GM19239 (cell line): ENCODE results near the gene PAF1.
"Not testable (repeated sequence)": the region's sequence is repeated elsewhere in the genome, so short reads cannot be mapped to it uniquely, and the experiment has no call there.

ENCODE experiments used
- DNase-seq: peaks from one replicate; pipeline ENCODE4 v3.0.0; 2011; ENCODE audit warnings: low spot score; ENCODE audit not compliant: insufficient read length
- FAIRE-seq: peaks from 2 replicates; lab custom pipeline; 2011; peaks lifted over from hg19 to GRCh38; lab: Jason Lieb, UNC

The PAF1 gene

DNA sequence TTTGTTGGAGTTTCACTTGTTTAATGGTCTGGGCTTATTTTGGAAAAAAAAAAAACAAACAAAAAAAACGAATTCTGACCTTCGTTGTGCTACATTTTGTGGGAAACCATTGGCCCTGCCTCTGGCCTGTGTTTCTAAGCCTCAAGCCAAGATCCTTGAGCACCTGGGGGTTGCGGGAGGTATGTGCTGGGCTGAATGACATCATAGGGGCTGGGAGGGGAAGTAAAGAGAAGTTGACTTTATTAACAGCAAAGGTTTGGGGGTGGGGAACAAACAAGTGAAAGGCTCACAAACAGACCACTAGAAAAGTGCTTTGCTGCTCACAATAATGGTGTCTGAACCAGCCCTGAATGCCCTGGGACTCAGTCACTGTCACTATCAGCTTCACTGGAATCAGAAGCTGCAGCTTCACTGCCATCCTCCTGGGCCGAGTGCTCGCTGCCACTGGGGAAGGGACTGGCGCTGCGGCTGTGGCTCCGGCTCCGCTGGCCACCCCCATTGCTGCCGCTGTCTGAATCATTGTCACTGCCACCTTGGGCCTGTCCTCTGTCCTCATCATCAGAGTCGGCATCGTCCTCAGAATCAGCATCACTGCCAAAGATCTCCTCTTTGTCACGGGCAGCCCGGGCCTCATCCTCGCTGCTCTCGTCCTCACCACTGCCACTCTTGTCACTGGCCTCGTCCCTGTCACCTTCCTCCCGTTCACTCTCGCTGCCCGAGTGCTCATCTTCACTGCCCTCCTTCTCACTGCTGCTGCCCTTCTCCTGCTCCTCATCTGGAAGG, 5.1 kb downstream of the PAF1 start:
- no peak for DNase-seq
- no peak for FAIRE-seq

DNA sequence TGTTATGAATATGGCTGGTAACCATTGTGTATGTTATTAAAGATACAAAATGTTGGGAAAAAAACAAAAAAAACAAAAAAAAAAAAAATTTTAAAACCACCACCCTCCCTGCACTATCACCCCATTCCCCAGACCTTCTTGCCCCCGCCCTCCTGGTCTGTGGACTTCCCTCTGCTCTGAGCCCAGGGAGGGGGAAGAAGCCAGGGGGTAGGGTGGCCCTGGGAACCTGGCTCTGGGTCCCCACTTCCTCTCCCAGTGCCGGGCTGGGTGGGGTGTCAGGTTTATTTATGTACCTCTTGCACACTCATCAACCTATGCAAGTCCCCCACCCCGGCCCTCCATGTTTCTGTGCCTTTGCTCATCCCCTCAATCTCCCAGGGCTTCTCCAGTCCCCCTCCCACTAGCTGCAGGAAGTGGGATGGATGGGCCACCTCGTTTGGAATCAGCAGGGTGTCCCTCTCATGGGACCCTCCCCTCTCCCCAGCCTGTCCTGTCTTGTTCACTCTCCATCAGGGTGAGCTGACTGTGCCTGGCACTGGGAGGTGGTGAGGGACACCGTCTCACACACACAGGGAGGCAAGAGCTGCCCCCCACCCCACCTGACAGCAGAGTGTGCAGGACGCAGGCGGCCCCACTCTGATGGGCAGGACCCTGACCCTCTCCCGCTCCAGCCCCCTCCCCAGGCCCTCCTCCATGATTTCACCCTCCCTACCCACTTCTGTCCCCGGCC, 5.9 kb downstream of the PAF1 start:
- no peak for FAIRE-seq
- DNase-seq = no peak

DNA sequence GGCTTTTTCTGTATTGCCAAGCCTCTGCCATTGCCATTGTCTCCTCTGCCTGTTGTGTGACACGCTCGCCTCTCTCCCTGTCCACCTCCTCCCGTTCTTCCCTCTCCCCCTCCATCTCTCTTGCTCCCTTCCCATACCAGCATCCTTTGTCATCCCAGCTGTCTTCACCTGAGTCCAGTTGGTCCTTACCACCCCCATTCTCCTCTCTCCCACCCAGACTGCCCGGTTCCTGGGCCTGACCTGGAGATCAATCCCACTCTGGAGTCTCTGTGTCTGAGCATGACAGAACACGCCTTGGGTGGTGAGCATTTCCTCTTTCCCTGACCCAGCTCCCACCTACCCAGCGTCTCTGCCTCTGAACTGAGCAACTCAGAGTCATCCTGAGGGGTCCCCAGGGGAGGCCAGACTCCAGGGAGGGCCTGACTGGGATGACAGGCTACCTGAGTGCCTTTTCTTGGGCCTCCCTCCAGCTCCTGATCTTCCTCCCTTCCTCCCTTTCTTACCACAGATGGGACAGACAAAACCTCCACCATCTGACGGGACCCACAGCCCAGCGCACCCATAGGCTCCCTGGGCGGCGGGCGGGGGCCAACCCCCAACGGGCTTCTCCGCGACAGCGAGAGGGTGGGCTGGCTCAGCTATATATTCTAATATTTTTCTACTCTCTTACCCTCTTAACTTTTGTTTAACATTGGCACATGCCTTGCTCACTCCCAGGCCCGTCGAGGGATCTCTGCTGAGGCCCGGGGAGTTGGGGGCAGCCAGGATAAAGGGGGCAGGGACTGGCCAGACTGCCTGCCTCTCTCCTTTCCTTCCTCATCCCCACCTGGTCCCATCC, 7.7 kb downstream of the PAF1 start:
- FAIRE-seq = no peak
- DNase-seq = no peak

DNA sequence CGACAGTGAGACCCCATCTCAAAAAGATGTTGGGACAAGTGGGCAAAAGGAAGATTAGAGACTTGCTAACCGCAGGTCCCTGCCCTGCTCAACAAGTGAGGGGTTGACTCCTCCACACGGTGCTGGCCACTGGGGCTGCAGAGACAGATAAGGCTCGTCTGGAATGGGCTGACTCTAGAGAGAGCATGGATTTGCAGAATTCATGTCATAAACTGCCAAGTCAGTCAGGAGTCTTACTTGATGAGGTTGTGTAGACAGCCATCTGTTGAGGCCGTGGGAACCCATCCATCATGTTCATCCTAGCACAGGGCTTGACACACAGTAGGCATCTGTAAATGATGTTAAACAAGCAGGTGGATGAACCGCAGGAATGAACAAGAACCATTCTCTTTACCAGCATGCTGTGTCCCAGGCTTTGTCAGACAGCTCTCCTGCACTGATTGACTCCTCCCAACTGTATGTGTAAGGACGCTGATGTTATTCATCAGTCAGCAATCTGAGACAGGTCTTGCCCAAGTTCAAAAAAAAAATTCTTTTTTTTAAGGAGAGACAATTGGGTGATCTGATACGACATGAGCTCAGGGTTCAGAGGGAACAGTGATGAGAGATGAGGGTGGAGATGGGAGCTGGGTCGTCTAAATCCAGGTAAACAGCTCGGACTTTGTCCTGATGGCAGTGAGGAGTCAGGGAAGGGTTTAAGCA, 8.8 kb downstream of the PAF1 start:
- FAIRE-seq (no peak), DNase-seq (no peak)

DNA sequence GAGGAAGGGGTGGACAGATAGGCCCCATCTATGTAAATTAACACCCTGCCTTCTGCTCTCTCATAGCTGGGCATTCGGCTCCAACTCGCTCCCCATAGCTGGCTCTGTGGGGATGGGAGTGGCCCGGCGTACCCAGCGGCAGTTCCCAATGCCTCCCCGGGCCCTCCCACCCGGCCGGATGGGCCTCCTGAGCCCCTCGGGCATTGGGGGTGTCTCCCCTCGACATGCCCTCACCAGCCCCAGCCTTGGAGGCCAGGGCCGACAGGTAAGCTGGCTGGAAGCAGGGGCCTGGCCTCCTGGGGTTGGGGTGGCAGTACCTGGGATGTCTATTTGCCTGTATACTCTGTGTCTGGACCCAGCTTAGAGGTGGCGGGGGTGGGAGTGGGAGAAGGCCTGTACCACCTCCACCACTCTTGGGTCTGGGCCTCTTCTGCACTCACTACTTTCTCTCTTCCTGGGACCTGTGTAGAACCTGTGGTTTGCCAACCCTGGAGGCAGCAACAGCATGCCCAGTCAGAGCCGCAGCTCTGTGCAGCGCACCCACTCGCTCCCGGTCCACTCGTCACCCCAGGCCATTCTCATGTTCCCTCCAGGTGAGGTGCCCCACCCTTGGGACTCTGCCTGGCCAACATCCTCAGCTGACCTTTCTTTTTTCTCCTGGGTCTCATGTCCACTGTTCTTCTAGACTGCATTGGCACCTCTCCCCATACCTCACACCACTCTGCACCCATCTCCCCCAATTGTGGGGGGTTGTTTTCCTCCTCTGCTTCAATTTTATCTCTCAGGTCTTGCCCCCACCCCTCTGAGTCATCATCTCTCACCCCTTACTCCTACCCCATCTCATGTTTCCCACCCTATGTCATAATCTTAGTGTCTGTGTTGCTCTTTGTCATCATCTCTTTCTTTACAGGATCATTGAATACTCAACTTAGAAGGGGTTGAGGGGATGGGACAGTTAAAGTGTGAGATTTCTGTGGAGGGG, 10.1 kb downstream of the PAF1 start:
- FAIRE-seq (no peak), DNase-seq (no peak)

DNA sequence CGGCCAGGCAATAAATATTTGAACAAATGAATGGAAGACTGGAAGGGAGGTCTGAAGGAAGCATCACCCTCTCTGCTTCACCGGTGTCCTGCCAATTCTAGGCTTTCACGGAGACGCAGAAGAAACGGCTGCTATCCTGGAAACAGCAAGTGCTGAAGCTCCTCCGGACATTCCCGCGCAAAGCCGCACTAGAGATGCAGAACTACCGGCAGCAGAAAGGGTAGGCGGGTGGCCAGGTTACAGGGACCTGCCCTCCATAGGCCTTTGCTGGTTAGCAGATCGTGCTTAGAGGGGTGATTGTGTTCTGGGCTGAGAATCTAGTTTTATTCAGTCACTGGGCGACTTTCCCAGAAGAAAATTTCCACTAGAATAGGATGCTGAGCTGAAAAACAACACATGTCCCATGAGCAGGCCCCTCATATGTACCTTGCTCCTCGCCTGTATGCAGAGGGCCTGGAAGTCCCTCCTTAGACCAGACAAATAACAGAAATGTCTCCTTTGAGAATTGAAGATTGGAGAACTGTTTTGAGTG, 11.0 kb downstream of the PAF1 start:
- FAIRE-seq = no peak

DNA sequence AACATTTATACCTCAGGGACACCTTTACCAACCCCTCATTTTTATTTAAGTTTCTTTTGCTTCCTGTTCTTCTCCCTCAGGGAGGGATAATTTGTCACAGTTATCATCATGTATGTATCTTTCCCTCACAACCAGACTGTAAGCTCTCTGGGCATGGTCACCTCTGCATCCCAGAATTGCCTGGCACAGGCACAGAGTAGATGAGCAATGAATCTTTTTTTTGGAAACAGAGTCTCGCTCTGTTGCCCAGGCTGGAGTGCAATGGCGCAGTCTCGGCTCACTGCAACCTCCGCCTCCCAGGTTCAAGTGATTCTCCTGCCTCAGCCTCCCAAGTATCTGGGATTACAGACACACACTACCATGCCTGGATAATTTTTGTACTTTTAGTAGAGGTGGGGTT, 11.5 kb downstream of the PAF1 start:
- FAIRE-seq = not testable (repeated sequence)

More for the DNA sequence above, 11.0 kb downstream of the PAF1 start:
- no peak for DNase-seq

DNA sequence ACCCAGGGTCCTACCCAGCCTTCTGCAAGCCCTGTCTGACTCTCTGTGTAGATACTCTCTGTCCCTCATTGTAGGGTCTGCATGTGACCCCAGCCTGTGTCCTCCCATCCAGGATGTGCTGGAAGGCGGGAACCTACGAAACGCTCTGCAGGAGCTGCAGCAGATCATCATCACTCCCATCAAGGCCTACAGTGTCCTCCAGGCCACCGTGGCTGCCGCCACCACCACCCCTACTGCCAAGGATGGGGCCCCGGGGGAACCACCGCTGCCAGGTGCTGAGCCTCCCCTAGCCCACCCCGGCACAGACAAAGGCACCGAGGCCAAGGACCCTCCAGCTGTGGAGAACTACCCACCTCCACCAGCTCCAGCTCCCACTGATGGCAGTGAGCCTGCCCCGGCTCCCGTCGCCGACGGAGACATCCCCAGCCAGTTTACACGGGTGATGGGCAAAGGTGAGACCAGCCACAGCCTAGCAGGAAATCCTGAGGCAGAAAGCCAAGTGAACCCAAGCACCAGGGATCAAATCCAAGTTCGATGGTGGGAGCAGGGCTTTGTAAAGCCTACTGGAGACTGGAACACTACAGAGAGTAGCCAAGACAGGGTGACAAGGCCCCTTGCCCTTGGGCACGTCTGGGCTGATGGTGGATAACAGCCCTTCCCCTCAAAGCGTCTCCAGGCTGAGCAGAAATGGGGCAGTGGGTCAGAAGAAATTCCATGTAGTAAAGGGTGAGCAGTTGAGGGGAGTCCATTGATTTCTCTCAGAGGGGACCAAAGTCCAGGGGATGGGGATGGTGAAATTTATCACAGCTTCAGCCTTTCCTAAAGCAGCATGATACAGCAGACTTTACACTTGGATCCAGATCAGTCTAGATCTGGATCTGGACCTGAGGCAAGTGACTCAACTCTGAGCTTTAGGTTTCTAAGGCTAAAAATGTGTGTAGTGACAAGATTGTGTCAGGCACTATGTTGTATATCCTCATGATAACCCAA, 13.2 kb downstream of the PAF1 start:
- DNase-seq (no peak), FAIRE-seq (no peak)

More for the DNA sequence above, 11.5 kb downstream of the PAF1 start:
- DNase-seq = not testable (repeated sequence)

DNA sequence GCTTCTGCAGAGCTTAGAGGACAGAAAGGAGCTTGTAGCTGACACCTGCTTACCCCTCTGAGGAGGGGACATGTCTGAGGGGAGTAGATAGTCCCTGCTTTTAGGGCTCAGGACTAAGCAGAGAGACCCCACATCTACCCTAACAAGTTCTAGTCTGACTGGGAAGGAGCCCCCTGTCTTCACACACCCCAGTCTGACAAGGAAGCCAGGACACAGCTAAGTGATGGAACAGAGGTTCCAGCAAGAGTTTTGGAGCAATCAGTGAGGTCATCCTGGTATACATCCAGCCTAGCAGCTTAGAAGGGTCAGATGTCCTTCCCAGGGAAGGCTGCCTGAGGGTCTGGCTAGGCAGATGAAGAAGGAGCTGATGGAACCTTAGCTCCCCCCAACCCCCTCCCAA, 15.0 kb downstream of the PAF1 start:
- DNase-seq (no peak), FAIRE-seq (no peak)

DNA sequence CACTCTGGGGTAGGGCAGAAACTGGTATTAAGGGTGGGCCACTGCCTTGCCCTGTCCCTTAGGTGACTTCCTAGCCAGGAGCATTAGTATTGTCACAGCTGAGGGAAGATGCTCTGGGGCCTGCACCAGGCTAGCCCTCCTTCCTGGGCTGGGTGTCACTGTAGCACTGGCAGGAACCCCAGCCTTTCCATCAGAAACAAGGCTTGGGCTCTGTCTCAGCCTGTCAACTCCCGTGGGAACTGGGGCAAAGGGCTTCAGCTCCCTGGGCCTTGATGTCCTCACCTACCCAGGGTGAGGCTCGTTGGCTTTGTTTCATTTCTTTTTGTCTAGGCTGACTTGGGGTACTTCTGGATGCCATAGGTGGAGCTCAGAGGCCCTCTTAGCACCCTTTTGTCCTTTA, 18.0 kb downstream of the PAF1 start:
- FAIRE-seq (no peak), DNase-seq (no peak)

DNA sequence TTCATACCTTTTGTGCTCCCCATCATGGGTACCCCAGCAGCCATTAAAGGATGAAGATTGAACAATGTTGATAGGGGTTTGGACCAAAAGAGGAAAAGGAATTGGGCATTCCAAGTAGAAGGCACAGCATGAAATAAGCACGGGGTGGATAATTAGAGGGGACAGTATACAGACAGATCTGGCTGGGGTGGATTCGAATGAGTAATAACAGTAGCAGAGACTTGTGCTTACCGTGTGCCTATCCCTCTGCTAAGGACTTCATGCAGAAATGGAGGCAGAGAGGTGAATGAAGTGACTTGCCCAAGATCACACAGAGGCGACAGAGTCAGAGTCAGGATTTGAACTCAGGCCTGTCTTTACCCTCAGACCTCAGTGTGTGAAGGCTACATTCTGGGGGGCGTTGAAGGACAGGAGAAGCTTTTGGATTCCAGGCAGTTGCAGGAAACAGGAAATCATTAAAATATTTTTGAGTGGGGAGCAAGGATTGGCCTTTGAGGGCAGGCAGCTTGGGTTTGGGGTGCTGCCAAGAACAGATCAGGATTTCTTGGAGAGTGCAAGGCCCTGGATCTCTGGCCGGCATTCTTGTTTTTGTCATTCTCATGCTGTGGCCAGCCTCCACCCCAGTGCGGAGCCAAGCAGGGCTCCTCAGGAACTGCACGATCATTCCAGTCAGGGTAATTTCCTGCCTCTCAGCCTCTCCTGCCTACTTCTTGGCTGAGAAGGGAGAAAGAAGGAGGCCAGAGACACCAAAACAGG, 18.7 kb downstream of the PAF1 start:
- DNase-seq = no peak
- no peak for FAIRE-seq

DNA sequence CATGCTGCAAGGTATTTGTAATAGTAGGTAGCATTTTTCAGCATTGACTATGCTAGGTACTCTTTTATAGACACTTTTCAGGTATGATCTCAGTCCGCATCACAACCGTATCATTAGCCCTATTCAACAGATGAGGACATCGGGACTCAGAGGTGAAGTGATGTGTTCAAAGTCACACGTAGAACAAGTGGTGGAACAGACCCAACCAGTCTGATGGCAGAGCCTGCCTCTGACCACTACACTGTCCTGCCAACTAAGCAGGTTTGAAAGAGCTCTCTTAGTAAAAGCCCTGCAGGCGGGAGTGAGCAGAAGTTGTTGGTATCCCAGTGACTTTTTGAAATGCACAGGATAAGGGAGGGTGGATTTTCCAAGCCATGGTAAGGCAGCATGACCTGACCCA, 20.2 kb downstream of the PAF1 start:
- DNase-seq = no peak
- no peak for FAIRE-seq

DNA sequence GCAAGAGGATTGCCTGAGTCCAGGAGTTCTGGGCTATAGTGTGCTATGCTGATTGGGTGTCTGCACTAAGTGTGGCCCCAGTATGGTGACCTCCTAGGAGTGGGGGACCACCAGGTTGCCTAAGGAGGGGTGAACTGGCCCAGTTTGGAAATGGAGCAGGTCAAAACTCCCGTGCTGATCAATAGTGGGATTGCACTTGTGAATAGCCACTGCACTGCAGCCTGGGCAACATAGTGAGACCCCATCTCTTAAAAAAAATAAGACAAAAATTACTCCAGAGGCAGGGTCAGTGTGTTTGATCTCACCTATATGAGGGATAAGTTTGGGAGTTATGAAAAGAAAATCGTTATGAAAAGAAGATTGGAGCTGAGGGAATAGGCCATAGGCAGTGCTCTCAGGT, 21.7 kb downstream of the PAF1 start:
- FAIRE-seq (no peak), DNase-seq (no peak)

DNA sequence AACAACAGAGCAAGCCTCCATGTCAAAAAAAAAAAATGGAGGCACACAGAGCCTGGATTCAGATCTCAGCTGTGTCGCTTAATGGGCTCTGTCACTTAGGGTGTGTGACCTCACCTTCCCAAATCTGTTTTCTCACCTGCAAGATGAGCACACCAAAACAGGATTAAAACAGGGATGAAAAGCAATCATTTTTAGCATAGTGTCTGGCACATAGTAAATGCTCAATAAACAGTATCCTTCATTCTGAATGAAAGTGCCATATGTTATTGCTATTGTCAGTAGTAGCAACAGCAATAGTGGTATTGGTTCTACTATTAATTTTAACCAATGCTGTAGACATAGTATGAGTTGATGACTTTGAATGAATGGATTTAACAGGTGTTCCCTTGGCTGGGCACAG, 25.4 kb downstream of the PAF1 start:
- no peak for FAIRE-seq
- no peak for DNase-seq

DNA sequence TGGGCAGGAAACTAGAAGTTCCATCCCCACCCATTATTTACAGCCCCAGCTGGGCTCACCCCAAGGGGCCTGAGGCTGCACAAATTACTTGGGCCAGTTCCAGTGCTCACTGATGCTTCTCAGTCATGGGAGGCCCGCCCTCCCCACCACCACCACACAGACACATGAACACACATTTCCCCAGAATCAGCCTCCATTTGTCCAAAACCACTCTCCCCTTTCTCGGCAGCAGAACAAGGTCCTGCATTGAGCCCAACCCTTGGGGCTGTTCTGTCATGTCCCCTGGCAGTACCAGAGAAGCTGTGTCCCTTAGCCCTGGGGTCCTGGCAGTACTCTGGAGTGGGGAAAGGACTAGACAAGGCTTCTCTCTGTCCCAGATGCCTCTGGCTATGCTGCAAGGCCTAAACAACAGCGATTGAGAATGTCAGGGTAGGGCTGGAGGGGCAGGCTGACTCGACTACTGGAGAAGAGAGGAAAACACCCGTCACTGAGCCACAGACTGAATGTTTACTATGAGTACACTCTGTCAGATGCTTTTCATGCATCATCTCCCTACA, 26.9 kb downstream of the PAF1 start:
- DNase-seq = no peak
- FAIRE-seq = no peak
